Upper lobe of right lung (tissue), 1 donor: ENCODE data around the gene GRK1. TPM values are rescaled to one million over a fixed set of nuclear protein-coding genes. Genes with fewer than 3 reads are reported as not detected.

ENCODE experiments used
- ATAC-seq: fragments of 200-7000 bp; cut with Tn5 transposase; one replicate; pipeline ENCODE4 v1.9.1; 2020; ENCODE audit warnings: mild to moderate bottlenecking, moderate library complexity
- DNase-seq: peaks from one replicate; pipeline ENCODE4 v3.0.0-alpha.2; 2020
- H3K27ac ChIP-seq: fragments of 200-600 bp; one replicate; pipeline ENCODE4 v1.8.0; 2022
- H3K27me3 ChIP-seq: fragments of 200-600 bp; one replicate; pipeline ENCODE4 v1.8.0; 2022; ENCODE audit warnings: mild to moderate bottlenecking
- H3K36me3 ChIP-seq: fragments of 200-600 bp; one replicate; pipeline ENCODE4 v1.8.0; 2022
- H3K4me1 ChIP-seq: fragments of 200-600 bp; one replicate; pipeline ENCODE4 v1.8.0; 2022
- H3K4me3 ChIP-seq: fragments of 200-600 bp; one replicate; pipeline ENCODE4 v1.8.0; 2022; ENCODE audit warnings: mild to moderate bottlenecking
- H3K9me3 ChIP-seq: fragments of 200-600 bp; one replicate; pipeline ENCODE4 v1.8.0; 2022
- intact Hi-C: fragments of 100-400 bp; cut with DNase I; formaldehyde crosslinking; loops from one replicate; pipeline ENCODE4 v1.11.0; 2022
- total RNA-seq: library from RNA; stranded (reverse); fragmentation: NEBNext Ultra II Directional; extraction: Animal tissue kit (Norgen Biotek cat#: 25700); gene quantifications from one replicate; pipeline ENCODE4 v1.2.1, GENCODE V29; 2021
- TF ChIP-seq, protein P1 (sequence below): fragments of 200-600 bp; IDR thresholded peaks from one replicate; pipeline ENCODE4 v1.8.0; 2022; ENCODE audit warnings: antibody characterized with exemption
- donor health status: DM: no; HTN: yes; CAD: no; lungs with severe emphysema.

Gene GRK1
- total RNA-seq, 1 donor from 2014 or later = 0.09 TPM

DNA sequence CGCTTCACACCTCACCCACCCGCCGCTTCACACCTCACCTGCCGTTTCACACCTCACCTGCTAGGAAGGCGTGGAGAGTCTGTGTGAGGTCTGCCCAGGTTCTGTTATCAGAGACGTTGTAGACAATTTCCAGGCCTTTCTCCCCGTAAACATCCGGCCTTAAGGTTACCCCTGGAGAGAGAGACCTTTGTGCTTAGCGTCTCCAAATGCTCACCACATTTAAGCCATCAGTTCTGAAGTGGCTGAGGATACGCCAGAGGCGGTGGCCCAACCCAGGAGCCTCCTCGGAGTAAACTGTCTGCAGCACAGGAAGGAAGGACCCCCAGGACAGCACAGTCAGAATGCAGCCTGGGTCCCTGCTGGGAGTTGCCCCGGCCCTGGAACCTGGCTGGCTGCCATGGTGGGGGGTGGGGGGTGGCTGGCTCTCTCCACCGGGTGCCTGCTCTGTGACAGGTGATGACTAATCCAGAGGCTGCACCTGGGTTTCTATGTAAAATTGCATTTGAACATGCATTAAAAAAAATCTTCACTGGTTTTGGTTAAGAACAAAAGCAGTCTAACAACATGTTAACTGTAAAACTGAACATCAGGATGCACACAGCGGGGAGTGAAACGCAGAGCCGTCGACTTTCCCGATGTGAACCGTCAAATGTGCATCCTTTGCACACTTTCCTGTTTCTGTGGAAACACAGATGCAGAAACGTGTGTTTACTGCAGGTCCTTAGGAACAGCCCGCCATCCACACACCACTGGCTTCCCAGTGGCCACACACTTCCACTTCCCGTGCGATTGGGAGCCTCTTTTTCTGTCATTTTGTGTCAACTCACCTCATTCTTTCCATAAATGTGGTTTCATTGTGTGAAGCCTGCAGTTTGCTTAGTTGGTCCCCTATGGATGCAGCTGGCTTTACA is 13.5 kb upstream of the GRK1 start:
- no peak overlapping the region for H3K27ac ChIP-seq
- no peak overlapping the region for H3K4me3 ChIP-seq
- H3K9me3 ChIP-seq = no peaks in the 10 kb centered on the region
- ATAC-seq (no peak), DNase-seq (peak; percentile 44)
- H3K4me1 ChIP-seq = no peaks in the 10 kb centered on the region
- intact Hi-C loops = no loop called here
- no peaks in the 10 kb centered on the region for H3K36me3 ChIP-seq
- no peaks in the 10 kb centered on the region for H3K27me3 ChIP-seq
- TF ChIP-seq, protein P1, sequence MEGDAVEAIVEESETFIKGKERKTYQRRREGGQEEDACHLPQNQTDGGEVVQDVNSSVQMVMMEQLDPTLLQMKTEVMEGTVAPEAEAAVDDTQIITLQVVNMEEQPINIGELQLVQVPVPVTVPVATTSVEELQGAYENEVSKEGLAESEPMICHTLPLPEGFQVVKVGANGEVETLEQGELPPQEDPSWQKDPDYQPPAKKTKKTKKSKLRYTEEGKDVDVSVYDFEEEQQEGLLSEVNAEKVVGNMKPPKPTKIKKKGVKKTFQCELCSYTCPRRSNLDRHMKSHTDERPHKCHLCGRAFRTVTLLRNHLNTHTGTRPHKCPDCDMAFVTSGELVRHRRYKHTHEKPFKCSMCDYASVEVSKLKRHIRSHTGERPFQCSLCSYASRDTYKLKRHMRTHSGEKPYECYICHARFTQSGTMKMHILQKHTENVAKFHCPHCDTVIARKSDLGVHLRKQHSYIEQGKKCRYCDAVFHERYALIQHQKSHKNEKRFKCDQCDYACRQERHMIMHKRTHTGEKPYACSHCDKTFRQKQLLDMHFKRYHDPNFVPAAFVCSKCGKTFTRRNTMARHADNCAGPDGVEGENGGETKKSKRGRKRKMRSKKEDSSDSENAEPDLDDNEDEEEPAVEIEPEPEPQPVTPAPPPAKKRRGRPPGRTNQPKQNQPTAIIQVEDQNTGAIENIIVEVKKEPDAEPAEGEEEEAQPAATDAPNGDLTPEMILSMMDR = no peak

DNA sequence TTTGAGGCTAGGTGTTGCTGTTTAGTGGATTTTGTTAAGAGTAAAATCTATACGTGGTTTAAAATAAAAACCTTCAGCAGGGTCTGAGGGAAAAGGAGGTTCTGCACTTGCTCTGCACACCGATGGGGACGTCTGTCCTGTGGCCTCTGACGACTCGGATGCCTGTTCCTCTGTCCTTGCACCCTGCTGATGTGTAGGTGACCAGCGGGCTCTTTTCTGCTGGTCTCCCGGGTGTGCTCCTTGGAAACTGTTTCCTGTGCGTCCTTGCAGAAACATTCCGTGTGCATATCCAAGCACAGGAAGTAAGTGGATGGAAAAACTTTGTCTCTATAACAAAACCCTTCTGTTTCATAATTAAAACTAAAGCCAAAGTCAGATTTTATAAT is 12.9 kb upstream of the GRK1 start:
- Histone ChIP-seq H3K27me3 (no peaks in the 10 kb centered on the region), H3K4me3 (no peak overlapping the region), H3K9me3 (no peaks in the 10 kb centered on the region), H3K27ac (no peak overlapping the region), H3K36me3 (no peaks in the 10 kb centered on the region), H3K4me1 (no peaks in the 10 kb centered on the region)
- DNase-seq (no peak), ATAC-seq (no peak)
- intact Hi-C loops = no loop called here
- TF ChIP-seq, protein P1 = no peak

DNA sequence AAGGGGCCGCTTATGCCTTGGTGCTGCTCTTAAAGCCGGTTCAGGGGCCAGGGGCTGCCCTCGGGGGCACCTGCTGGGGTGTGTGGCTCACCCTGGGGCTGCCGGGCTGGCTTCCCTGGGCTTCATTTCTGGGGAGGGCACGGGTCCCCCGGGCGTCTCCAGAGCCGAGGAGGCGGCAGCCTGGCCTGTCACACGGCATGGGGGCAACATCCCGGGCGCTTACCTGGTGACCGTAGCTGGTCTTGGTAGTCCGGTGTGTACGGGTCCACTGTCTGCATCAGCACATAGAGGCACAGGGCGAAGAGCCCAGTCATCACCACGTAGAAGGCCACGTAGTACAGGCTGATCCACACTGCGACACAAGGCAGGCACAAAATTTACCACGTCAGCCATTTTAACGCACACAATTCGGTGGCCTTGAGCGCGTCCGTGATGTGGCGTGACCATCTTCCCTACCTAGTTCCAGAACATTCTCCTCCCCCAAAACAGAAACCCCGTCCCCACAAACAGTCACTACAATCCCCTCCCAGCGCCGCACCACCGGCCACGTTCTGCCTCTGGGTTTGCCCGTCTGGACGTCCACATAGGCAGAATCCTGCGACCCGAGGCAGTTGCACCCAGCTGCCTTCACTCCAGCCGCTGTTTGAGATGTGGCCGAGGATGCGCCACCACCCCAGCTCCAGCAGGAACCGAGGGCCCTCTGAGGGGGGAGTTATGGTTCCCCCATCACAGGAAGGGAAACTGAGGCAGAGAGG is 12.3 kb upstream of the GRK1 start:
- ATAC-seq (no peak), DNase-seq (peak; percentile 58)
- Histone ChIP-seq H3K4me1 (no peaks in the 10 kb centered on the region), H3K27ac (no peak overlapping the region), H3K27me3 (no peaks in the 10 kb centered on the region), H3K36me3 (no peaks in the 10 kb centered on the region), H3K9me3 (no peaks in the 10 kb centered on the region), H3K4me3 (no peak overlapping the region)
- TF ChIP-seq, protein P1 = no peak
- intact Hi-C loops = no loop called here

DNA sequence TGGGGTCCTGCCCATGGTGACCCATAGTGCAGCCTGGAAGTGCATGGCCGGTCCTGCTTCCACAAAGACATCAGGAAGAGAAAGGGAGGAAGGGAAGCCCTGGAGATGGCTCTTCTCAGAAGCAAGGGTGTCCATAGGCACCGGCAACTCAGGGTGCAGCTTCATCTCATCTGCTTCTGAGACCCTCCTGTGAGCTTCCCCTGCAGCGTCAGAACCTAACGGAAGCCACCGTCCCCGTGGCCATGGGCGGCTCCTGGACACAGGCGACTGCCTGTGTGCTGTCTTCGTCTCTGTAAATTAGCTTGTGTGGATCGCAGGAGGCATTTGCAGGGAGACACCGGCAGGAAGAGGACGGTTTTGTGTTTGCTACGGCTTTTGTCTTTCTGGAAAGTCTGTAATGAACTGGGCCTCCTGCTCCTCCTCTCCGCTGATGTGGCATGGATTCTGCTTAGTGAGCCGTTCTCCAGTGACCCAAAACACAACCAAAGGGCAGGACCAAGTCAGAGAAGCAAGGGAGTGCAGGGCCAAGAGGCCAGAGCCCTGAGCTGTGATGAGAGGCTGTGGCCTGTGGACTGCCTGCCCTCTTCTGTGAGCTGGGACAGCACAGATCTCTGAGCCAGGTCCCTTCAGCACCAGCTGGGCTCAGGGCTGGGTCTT is 11.5 kb upstream of the GRK1 start:
- H3K4me3 ChIP-seq = no peak overlapping the region
- no peak overlapping the region for H3K27ac ChIP-seq
- TF ChIP-seq, protein P1 = no peak
- peak; percentile 49 for DNase-seq
- intact Hi-C loops = no loop called here
- H3K27me3 ChIP-seq = no peaks in the 10 kb centered on the region
- no peaks in the 10 kb centered on the region for H3K36me3 ChIP-seq
- no peak for ATAC-seq
- no peaks in the 10 kb centered on the region for H3K9me3 ChIP-seq
- no peaks in the 10 kb centered on the region for H3K4me1 ChIP-seq

DNA sequence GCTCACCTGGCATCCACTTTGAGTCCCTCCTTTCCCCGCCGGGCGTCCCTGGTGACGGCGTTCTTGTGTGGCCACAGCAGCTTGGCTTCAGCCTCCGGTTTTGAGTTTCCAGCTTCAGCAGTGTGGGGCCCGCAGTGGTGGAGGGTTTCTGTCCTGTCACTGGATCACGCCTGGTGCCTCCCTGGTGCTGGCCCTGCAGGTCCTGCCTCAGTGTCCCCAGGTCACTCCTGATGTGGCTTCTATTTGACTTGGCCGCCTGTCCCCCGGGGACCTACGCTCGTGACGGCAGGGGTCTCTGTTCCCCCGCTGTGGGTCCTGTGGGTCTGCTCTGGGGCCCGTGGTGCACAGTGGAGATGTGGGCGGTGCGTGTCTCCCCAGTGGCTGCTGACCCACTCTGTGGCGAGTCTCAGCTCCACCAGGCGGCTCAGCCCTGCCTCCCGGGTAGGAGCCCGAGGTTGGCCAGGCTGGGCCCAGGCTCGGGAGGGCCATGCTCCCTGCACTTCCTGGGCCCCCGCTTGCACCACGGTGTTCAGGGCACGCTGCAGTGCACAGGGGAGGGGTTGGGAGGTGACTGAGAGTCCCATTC is 10.9 kb upstream of the GRK1 start:
- H3K27me3 ChIP-seq = no peaks in the 10 kb centered on the region
- H3K4me1 ChIP-seq = no peaks in the 10 kb centered on the region
- no peaks in the 10 kb centered on the region for H3K9me3 ChIP-seq
- H3K36me3 ChIP-seq = no peaks in the 10 kb centered on the region
- H3K4me3 ChIP-seq = no peak overlapping the region
- TF ChIP-seq, protein P1 = no peak
- DNase-seq (peak; percentile 54), ATAC-seq (no peak)
- H3K27ac ChIP-seq = no peak overlapping the region
- intact Hi-C loops = no loop called here
